ENCODE data around the gene ASB5.

Gene ASB5

GRCh38 chr4:176277162-176277904, 8.3 kb upstream of the ASB5 start:
- DNase-seq (ENCODE audit: low read depth in 2 of 2): no peak

GRCh38 chr4:176276710-176277109, 7.7 kb upstream of the ASB5 start:
- DNase-seq (ENCODE audit: low read depth in 2 of 2): no peak

- DNase-seq (ENCODE audit: low read depth in 2 of 2): no peak
These were observed 5.4 kb upstream of the ASB5 start for GRCh38 chr4:176274441-176274840.

- no peak for DNase-seq (ENCODE audit: low read depth in 2 of 2)
These were observed 4.7 kb upstream of the ASB5 start for GRCh38 chr4:176273736-176274135.

- no peak for DNase-seq (ENCODE audit: low read depth in 2 of 2)
These were observed 3.8 kb upstream of the ASB5 start for GRCh38 chr4:176272799-176273198.

- DNase-seq (ENCODE audit: low read depth in 2 of 2): no peak
These were observed 2.7 kb upstream of the ASB5 start for GRCh38 chr4:176271749-176272148.

- DNase-seq (ENCODE audit: low read depth in 2 of 2): peak; percentile 94 to 95
These were observed 1.6 kb upstream of the ASB5 start for GRCh38 chr4:176270669-176271068.

- DNase-seq (ENCODE audit: low read depth in 2 of 2): no peak
These were observed 3.0 kb downstream of the ASB5 start for GRCh38 chr4:176266026-176266425.

GRCh38 chr4:176262243-176262642, 6.8 kb downstream of the ASB5 start:
- no peak for DNase-seq (ENCODE audit: low read depth in 2 of 2)

GRCh38 chr4:176261481-176261880, 7.5 kb downstream of the ASB5 start:
- DNase-seq (ENCODE audit: low read depth in 2 of 2): peak in 1 of 2 experiments; percentile 62

- DNase-seq (ENCODE audit: low read depth in 2 of 2): no peak
These were observed 8.0 kb downstream of the ASB5 start for GRCh38 chr4:176261018-176261417.

- peak in 1 of 2 experiments; percentile 50 for DNase-seq (ENCODE audit: low read depth in 2 of 2)
These were observed 9.5 kb downstream of the ASB5 start for GRCh38 chr4:176259330-176260090.

- DNase-seq (ENCODE audit: low read depth in 2 of 2): no peak
These were observed 10.9 kb downstream of the ASB5 start for GRCh38 chr4:176258135-176258534.

- DNase-seq (ENCODE audit: low read depth in 2 of 2): no peak
These were observed 12.1 kb downstream of the ASB5 start for GRCh38 chr4:176256921-176257320.

- no peak for DNase-seq (ENCODE audit: low read depth in 2 of 2)
These were observed 26.2 kb downstream of the ASB5 start for GRCh38 chr4:176242764-176243347.

GRCh38 chr4:176241703-176242102, 27.3 kb downstream of the ASB5 start:
- DNase-seq (ENCODE audit: low read depth in 2 of 2): no peak

GRCh38 chr4:176238826-176239225, 30.2 kb downstream of the ASB5 start:
- DNase-seq (ENCODE audit: low read depth in 2 of 2): no peak

- peak; percentile 37 to 49 for DNase-seq (ENCODE audit: low read depth in 2 of 2)
These were observed 30.8 kb downstream of the ASB5 start for GRCh38 chr4:176238157-176238610.

- no peak for DNase-seq (ENCODE audit: low read depth in 2 of 2)
These were observed 32.1 kb downstream of the ASB5 start for GRCh38 chr4:176236946-176237345.

- no peak for DNase-seq (ENCODE audit: low read depth in 2 of 2)
These were observed 38.2 kb downstream of the ASB5 start for GRCh38 chr4:176230836-176231235.

GRCh38 chr4:176229645-176230044, 39.4 kb downstream of the ASB5 start:
- no peak for DNase-seq (ENCODE audit: low read depth in 2 of 2)

GRCh38 chr4:176226736-176227135, 42.3 kb downstream of the ASB5 start:
- DNase-seq (ENCODE audit: low read depth in 2 of 2): no peak

- no peak for DNase-seq (ENCODE audit: low read depth in 2 of 2)
These were observed 45.5 kb downstream of the ASB5 start for GRCh38 chr4:176223561-176223960.
